Brain microvascular endothelial cell (primary cell): ENCODE measurements around the gene MARF1.

ENCODE experiments used
- DNase-seq: peaks from one replicate; pipeline ENCODE4 v3.0.0-alpha.2; 2020
- H3K27ac ChIP-seq: fragments of 250-450 bp; sonication (Bioruptor Pico); 2 replicates; pipeline ENCODE4 v1.5.1; 2020; ENCODE audit warnings: mild to moderate bottlenecking, moderate library complexity
- H3K27me3 ChIP-seq: fragments of 250-450 bp; sonication (Bioruptor Pico); replicated peaks from 2 replicates; pipeline ENCODE4 v1.5.1; 2020; ENCODE audit warnings: mild to moderate bottlenecking
- H3K36me3 ChIP-seq: fragments of 250-450 bp; sonication (Bioruptor Pico); replicated peaks from 2 replicates; pipeline ENCODE4 v1.5.1; 2020; ENCODE audit warnings: mild to moderate bottlenecking
- H3K4me3 ChIP-seq: 2 replicates; pipeline ENCODE4 v1.5.1; 2011; ENCODE audit warnings: low read depth, mild to moderate bottlenecking, control low read depth, low read length, moderate library complexity
- CTCF ChIP-seq: IDR thresholded peaks from 2 replicates; pipeline ENCODE4 v1.5.1; 2011; ENCODE audit warnings: low read depth, mild to moderate bottlenecking, moderate library complexity, low read length, control low read depth, inconsistent platforms; ENCODE audit errors: missing control alignments
- in situ Hi-C: cut with HindIII; loops from 2 replicates; pipeline ENCODE4 v1.10.0; 2017; ENCODE audit warnings: low sequenced_read_pairs, low pct_ligation_motif_present

Gene MARF1

GRCh38 chr16:15613676-15614075, 29.3 kb downstream of the MARF1 start:
- Histone ChIP-seq H3K27me3 (no peaks in the 10 kb centered on the region), H3K4me3 (no peak overlapping the region), H3K36me3 (peaks cover 44% of the 10 kb centered on the region), H3K27ac (no peak overlapping the region)
- TF ChIP-seq CTCF: no peak
- DNase-seq: no peak
- in situ Hi-C loops: no loop called here

GRCh38 chr16:15611610-15612009, 31.3 kb downstream of the MARF1 start:
- in situ Hi-C loops: no loop called here
- Histone ChIP-seq H3K36me3 (peaks cover 36% of the 10 kb centered on the region), H3K4me3 (no peak overlapping the region), H3K27me3 (no peaks in the 10 kb centered on the region), H3K27ac (no peak overlapping the region)
- DNase-seq: peak; percentile 36
- no peak for TF ChIP-seq CTCF

GRCh38 chr16:15610369-15610871, 32.5 kb downstream of the MARF1 start:
- Histone ChIP-seq H3K27ac (peak overlapping the region; percentile 14), H3K36me3 (peaks cover 31% of the 10 kb centered on the region), H3K27me3 (no peaks in the 10 kb centered on the region), H3K4me3 (no peak overlapping the region)
- TF ChIP-seq CTCF: no peak
- in situ Hi-C loops: no loop called here
- DNase-seq: peak; percentile 47

GRCh38 chr16:15609286-15609649, 33.7 kb downstream of the MARF1 start:
- in situ Hi-C loops: no loop called here
- TF ChIP-seq CTCF: no peak
- H3K27ac ChIP-seq: no peak overlapping the region
- H3K27me3 ChIP-seq: no peaks in the 10 kb centered on the region
- DNase-seq: no peak
- peaks cover 24% of the 10 kb centered on the region for H3K36me3 ChIP-seq
- H3K4me3 ChIP-seq: no peak overlapping the region

- in situ Hi-C loops: no loop called here
- no peak overlapping the region for H3K27ac ChIP-seq
- no peak for DNase-seq
- H3K27me3 ChIP-seq: no peaks in the 10 kb centered on the region
- H3K4me3 ChIP-seq: no peak overlapping the region
- TF ChIP-seq CTCF: no peak
- H3K36me3 ChIP-seq: peaks cover 28% of the 10 kb centered on the region
Observed at GRCh38 chr16:15608398-15609285, 34.3 kb downstream of the MARF1 start.
